ENCODE results near the gene CPT1A.

The CPT1A gene

GRCh38 chr11:68862421-68862820 lies 20.7 kb upstream of the CPT1A start:
- no peak for TF ChIP-seq GATA3 (IDR thresholded peaks at IDR 0.05; ENCODE audit: low read depth, low read length)
- TF ChIP-seq GATA2 (IDR thresholded peaks at IDR 0.05; ENCODE audit: low read depth, low read length) = no peak

- no peak for TF ChIP-seq GATA3 (IDR thresholded peaks at IDR 0.05; ENCODE audit: low read depth, low read length)
- TF ChIP-seq GATA2 (IDR thresholded peaks at IDR 0.05; ENCODE audit: low read depth, low read length) = no peak
Measured at GRCh38 chr11:68859123-68859522, 17.4 kb upstream of the CPT1A start.

- TF ChIP-seq GATA3 (IDR thresholded peaks at IDR 0.05; ENCODE audit: low read depth, low read length) (no peak), GATA2 (IDR thresholded peaks at IDR 0.05; ENCODE audit: low read depth, low read length) (no peak)
Measured at GRCh38 chr11:68857037-68857586, 15.4 kb upstream of the CPT1A start.

- no peak for TF ChIP-seq GATA3 (IDR thresholded peaks at IDR 0.05; ENCODE audit: low read depth, low read length)
- TF ChIP-seq GATA2 (IDR thresholded peaks at IDR 0.05; ENCODE audit: low read depth, low read length) = no peak
Measured at GRCh38 chr11:68855205-68855981, 13.7 kb upstream of the CPT1A start.

GRCh38 chr11:68854273-68854958 lies 12.7 kb upstream of the CPT1A start:
- TF ChIP-seq GATA2 (IDR thresholded peaks at IDR 0.05; ENCODE audit: low read depth, low read length) = no peak
- TF ChIP-seq GATA3 (IDR thresholded peaks at IDR 0.05; ENCODE audit: low read depth, low read length) = no peak

- TF ChIP-seq GATA3 (IDR thresholded peaks at IDR 0.05; ENCODE audit: low read depth, low read length) (no peak), GATA2 (IDR thresholded peaks at IDR 0.05; ENCODE audit: low read depth, low read length) (no peak)
Measured at GRCh38 chr11:68852628-68853027, 10.9 kb upstream of the CPT1A start.

- TF ChIP-seq GATA2 (IDR thresholded peaks at IDR 0.05; ENCODE audit: low read depth, low read length) (no peak), GATA3 (IDR thresholded peaks at IDR 0.05; ENCODE audit: low read depth, low read length) (no peak)
Measured at GRCh38 chr11:68848429-68848828, 6.7 kb upstream of the CPT1A start.

GRCh38 chr11:68847395-68847794 lies 5.7 kb upstream of the CPT1A start:
- TF ChIP-seq GATA3 (IDR thresholded peaks at IDR 0.05; ENCODE audit: low read depth, low read length) = no peak
- peak; percentile 56 for TF ChIP-seq GATA2 (IDR thresholded peaks at IDR 0.05; ENCODE audit: low read depth, low read length)

GRCh38 chr11:68845351-68846002 lies 3.8 kb upstream of the CPT1A start:
- no peak for TF ChIP-seq GATA3 (IDR thresholded peaks at IDR 0.05; ENCODE audit: low read depth, low read length)
- TF ChIP-seq GATA2 (IDR thresholded peaks at IDR 0.05; ENCODE audit: low read depth, low read length) = no peak

- TF ChIP-seq GATA2 (IDR thresholded peaks at IDR 0.05; ENCODE audit: low read depth, low read length) = no peak
Measured at GRCh38 chr11:68844801-68845200, 3.1 kb upstream of the CPT1A start.

GRCh38 chr11:68844376-68844775 lies 2.7 kb upstream of the CPT1A start:
- no peak for TF ChIP-seq GATA2 (IDR thresholded peaks at IDR 0.05; ENCODE audit: low read depth, low read length)
- no peak for TF ChIP-seq GATA3 (IDR thresholded peaks at IDR 0.05; ENCODE audit: low read depth, low read length)

- TF ChIP-seq GATA3 (IDR thresholded peaks at IDR 0.05; ENCODE audit: low read depth, low read length) = no peak
Measured at GRCh38 chr11:68843703-68844312, 2.1 kb upstream of the CPT1A start.

- TF ChIP-seq GATA3 (IDR thresholded peaks at IDR 0.05; ENCODE audit: low read depth, low read length) (no peak), GATA2 (IDR thresholded peaks at IDR 0.05; ENCODE audit: low read depth, low read length) (no peak)
Measured at GRCh38 chr11:68843052-68843561, 1.4 kb upstream of the CPT1A start.

Measured in SH-SY5Y (cell line).